Right forelimb (tissue), 1 donor: ENCODE results near the gene CTNND2.

Experiments
- DNase-seq: peaks from one replicate; pipeline ENCODE4 v3.0.0-alpha.2; 2018

CTNND2 gene

DNA sequence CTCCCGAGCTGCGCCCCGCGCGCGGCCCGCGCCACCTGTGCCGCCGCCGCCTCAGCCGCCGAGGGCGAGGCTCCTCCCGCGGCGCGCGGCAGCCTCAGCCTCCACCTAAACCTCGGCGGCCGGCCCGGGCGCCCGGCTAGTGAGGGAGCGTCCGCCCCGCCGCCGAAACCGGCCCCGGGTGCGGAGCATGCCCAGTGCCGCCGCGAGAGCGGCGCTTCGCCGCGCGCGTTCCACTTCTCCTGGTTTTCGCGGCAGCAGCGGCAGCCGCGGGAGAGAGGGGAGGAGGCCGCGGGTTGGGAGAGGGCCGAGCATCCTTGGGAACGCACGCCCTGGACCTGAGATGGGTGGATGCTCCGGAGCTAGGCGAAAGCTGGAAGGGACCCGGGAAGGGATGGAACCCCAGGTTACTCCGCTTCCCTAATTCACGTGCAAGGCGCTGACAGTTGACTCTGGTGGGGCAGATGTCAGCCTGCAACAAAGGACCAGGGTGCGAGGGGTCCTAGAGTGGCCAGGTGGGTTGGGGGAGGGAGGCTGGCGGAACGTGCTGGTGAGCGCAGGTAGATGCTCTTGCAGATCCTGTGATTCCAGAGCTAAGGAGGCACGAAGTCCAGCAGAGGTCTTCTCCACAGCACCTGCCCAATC lies at the start of gene CTNND2:
CTNND2 (minus strand) TSS at position 182 of the 642 bp plus-strand sequence. CDS start 593 bp downstream, outside the sequence.
- DNase-seq: peak; percentile 78

DNA sequence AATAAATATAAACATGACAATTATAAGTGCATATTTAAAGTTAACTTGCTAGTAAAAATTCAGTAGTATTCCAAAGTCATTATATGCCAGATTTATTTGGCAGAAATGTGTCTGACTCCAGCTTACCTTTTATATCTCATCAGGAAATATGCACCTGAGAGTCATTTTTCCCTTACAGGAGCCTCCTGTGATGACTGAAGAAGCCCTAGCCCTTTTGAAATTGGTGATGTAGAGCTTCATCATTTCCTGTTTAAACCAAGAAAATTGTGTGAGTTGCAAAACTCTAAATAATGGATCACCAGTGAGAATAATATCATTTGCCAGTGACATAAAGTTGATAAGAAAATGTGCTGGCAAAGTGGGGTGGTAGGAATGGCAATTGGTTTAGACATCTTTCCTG lies 42.1 kb upstream of the CTNND2 start:
- no peak for DNase-seq

DNA sequence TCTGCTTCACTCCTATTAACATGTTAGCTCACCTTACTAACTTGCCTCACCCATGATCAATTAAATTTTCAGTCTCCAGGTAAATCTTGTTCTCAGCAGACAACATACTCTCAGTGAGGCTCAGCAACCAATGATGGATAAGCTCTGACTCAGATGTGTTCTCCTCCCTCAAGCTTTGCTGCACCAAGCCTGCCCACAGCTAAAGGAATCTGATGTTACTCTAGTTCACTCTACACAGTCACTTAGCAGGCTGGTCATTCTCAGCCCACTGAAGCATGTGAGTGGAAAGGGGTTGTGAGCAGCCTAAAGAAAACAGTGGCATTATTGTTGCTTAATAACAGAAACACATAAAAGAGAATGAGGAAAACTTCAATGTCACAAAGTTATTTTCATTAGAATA lies 37.3 kb upstream of the CTNND2 start:
- no peak for DNase-seq

DNA sequence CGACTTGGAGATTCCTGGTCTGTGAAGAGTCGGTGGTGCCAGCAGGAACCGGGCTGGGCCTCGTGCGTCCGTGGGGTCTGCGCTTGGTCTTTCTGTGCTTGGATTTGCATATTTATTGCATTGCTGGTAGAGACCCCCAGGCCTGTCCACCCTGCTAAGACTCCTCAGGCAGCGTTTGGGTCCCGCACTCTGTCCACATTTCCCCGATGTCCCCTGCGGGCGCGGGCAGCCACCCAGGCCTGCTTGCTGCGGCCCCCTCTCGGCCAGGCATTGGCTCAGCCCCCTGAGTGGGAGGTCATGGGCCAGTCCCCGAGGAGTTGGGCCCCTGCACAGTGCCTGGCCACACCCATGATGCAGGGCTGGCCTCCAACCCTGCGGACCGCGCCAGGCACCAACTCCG lies 27.4 kb upstream of the CTNND2 start:
- DNase-seq: no peak

DNA sequence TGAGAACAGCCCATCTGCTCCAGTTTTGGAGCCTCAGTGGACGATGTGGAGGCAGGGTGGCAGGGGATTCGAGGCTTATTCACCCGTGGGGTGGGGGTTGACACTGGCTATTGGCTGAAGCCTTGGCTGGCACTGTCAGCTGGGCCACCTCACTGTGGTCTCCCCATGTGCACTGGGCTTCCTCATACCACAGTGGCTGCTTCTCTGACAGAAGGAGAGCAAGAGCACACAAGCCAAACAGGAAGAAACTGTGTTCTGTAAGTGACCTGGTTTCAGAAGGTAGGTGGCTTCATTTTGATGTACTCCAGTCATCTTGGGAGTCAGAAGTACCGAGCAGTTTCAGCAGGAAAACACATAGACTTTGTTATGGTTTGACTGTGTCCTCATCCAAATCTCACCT lies 24.7 kb upstream of the CTNND2 start:
- DNase-seq: no peak

- DNase-seq: no peak
Measured at GRCh38 chr5:11925701-11926100, 21.5 kb upstream of the CTNND2 start.

- DNase-seq: no peak
Measured at GRCh38 chr5:11922394-11922793, 18.1 kb upstream of the CTNND2 start.

- no peak for DNase-seq
Measured at GRCh38 chr5:11918463-11919045, 14.3 kb upstream of the CTNND2 start.

- no peak for DNase-seq
Measured at GRCh38 chr5:11909471-11909870, 5.2 kb upstream of the CTNND2 start.

DNA sequence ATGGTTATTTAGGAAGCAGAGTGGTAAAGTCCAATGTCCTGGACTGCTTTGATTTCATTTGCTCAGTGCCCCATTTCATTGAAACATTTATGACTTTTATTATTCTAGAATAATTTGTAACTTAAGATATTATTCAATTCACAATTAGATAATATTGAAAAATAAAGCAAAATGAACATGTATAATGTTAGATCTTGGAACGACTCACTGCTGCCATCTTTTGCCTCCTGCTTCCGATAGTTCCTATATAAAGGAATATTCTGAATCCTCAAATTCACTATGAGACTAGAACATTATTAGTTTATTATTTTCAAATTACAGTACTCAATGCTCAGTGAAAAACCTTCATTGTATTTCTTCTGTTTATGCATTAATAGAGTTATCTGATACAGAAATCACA lies 2.3 kb upstream of the CTNND2 start:
- no peak for DNase-seq

GRCh38 chr5:11905206-11905605 lies 960 bp upstream of the CTNND2 start:
- DNase-seq: no peak

DNA sequence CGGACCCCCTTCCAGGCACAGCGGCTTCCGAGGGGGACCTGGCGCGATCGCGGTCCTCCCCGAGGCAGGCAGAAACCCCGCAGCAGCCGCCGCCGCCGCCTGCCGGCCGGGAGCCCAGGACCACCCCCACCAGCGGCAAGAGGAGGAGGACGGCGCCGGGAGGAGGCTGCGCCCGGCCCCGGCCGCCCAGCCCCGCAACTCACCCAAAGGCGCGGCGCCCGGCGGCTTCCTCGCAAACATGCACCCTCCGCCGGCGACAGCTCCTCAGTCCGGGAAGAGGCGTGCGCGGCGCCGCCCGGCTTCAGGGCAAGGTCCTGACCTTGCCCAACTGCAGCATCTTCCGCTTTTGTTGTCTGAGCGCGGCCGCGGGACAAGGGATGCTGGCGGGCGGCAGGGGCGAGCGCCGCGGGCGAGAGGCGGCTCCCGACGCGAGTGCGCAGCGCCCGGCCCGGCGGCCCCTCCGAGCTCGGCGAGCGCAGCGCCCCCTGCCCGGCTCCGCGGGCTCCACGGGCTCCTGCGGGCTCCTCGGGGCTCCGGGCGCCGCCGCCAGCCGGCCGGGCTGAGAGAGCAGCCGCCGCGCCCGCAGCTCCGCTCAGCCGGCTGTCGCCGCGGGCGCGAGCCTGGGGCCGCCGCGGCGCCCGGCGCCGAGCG lies 507 bp downstream of the CTNND2 start:
- peak; percentile 47 for DNase-seq

- DNase-seq: no peak
Measured at GRCh38 chr5:11903121-11903613, 1.1 kb downstream of the CTNND2 start.

GRCh38 chr5:11902201-11902619 lies 2.0 kb downstream of the CTNND2 start:
- no peak for DNase-seq

- DNase-seq: no peak
Measured at GRCh38 chr5:11898787-11899186, 5.5 kb downstream of the CTNND2 start.

DNA sequence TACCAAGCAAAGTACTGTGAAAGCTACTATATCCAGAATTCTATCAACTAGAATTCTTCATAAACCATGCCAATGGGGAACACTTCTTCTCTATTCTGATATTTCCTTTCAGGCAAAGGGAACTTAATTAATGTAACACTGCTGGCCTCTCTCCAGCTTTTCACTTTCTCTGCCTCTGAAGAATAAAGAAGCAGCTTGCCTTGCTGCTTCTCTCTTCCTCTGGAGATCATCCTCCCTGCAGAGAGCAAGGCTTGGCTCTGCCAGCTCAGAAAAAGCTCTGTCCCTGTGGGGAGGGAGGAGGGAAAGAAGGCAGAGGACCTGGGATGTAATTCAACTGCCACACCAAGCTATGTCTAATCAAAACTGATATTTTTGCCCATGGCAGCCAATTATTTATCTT lies 6.5 kb downstream of the CTNND2 start:
- DNase-seq: no peak

- no peak for DNase-seq
Measured at GRCh38 chr5:11894992-11895391, 9.3 kb downstream of the CTNND2 start.

- no peak for DNase-seq
Measured at GRCh38 chr5:11892832-11893231, 11.4 kb downstream of the CTNND2 start.

DNA sequence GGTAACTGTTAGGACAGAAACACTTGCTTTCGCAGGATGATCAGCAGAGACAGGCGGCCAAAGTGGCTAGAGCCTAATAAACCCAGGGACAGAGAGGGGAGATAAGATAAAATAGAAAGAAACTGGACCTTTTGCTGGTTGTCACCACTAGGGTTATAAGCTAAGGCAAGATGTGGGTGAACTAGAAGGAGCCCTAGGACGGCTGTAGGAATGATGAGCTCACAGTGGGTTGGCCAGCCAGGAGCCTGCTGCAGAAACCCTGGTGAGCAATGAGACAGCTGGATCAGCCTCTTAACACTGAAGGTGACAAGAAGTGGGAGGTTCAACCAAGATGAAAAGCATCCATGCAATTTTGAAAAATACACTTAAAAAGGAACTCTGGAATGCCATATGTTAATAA lies 13.5 kb downstream of the CTNND2 start:
- no peak for DNase-seq

GRCh38 chr5:11888221-11888620 lies 16.0 kb downstream of the CTNND2 start:
- no peak for DNase-seq

DNA sequence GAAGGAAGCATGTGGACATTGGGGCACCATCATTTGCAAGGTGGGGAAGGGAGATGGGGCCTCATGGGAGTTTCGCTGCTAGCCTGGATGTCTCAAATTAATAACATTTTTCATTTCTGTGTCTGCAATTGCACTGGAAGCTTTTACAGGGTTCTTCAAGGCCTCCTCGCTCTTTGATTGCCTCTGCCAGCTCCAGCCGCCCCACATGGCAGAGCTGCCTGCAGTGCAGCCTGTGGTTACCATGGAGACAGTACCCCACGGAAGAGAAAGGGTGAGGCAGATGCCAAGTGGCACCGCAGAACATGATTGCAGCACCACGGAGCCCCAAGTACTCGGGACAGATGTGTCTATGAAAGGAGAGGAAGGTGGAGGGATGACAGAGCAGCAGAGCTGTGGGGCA lies 25.4 kb downstream of the CTNND2 start:
- DNase-seq: no peak

- no peak for DNase-seq
Measured at GRCh38 chr5:11873587-11873986, 30.7 kb downstream of the CTNND2 start.

DNA sequence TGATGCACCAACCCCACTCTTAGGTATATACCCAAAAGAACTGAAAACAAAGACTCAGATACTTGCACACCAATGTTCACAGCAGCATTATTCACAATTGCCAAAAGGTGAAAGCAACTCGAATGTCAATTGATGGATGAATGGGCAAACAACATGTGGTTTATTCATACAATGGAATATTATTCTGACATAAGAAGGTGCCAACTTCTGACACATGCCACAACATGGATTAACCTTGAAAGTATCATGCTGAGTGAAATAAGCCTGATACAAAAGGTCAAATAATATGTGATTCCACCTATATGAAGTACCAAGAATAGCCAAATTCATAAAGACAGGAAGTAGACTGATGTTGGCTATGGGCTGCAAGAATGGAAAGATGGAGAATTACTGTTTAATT lies 35.0 kb downstream of the CTNND2 start:
- DNase-seq: no peak

DNA sequence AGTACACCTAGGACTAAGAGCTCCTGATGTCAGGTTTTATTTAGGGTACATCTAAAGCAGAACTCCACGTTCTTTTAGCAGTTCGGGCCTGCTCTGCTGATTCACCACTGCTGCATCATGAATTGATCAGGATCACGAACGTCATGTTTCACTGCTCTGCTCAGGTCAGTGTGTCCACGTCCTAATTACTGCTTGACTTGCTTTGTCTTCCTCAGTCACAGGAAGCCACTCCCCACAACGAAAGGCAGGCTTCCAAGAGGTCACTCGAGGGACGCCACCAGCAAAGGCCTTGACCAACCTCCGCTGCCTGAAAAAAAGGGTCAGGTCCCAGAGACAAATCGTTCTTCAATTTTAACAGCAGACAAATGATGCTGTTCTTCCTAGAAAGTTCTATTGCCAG lies 40.3 kb downstream of the CTNND2 start:
- no peak for DNase-seq
